Frontal cortex (tissue), 4 donors: ENCODE measurements around the gene SMOC2. TPM values are rescaled to one million over a fixed set of nuclear protein-coding genes. Genes with fewer than 3 reads are reported as not detected.
"Not testable (repeated sequence)": the region's sequence is repeated elsewhere in the genome, so short reads cannot be mapped to it uniquely, and the experiment has no call there.

Experiments
- DNase-seq, 2 donors: peaks; one replicate each; pipeline ENCODE4 v3.0.0; 2012; ENCODE audit warnings: low spot score in 2 of 2
- FAIRE-seq: peaks from 2 replicates; lab custom pipeline; 2012; peaks lifted over from hg19 to GRCh38; lab: Jason Lieb, UNC
- total RNA-seq: library from RNA; depleted of rRNA; stranded (reverse); fragments of >200 nt; gene quantifications from one replicate; pipeline ENCODE4 v1.2.3, GENCODE V29; 2014
- donor health status: control.
- donor health status: control.
- donor health status: control.

Gene SMOC2
- total RNA-seq, 1 donor from 2014 or later = 4.9 TPM

DNA sequence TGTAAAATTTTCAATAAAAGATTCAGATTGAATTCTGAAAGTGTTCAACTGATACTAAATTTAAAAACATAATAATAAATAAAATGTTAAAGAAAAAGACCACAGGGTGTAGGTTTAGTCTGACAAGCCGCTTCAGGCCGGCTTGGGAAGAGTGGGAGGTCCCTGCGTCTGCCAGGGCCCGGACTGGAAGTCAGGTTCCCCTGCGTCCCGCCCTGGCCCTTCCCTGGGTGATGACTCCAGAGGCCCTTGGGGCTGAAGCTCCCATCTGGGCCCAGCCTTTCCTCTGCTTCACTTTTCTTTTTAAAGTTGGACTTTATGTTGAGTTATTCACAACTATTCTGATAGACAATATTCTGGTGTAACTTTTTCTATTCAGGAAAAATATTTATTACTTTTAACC is 93.3 kb downstream of the SMOC2 start:
- FAIRE-seq = no peak
- no peak for DNase-seq

DNA sequence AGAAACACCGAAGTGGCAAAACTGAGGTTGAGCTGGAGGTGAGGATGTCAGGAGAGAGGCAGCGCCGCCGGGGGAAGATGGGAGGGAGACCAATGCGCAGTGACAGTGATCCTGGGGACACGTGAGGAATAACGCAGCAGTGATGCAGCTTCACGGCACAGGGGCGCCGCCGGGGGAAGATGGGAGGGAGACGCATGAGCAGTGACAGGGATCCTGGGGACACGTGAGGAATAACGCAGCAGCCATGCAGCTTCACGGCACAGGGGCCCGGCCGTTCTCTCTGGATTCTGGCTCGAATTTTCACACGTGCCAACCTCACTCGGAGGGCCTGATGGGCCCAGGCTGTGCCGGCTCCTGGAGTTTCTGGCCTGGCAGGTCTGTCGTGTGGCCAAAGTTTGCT is 94.7 kb downstream of the SMOC2 start:
- FAIRE-seq (no peak), DNase-seq (no peak)

DNA sequence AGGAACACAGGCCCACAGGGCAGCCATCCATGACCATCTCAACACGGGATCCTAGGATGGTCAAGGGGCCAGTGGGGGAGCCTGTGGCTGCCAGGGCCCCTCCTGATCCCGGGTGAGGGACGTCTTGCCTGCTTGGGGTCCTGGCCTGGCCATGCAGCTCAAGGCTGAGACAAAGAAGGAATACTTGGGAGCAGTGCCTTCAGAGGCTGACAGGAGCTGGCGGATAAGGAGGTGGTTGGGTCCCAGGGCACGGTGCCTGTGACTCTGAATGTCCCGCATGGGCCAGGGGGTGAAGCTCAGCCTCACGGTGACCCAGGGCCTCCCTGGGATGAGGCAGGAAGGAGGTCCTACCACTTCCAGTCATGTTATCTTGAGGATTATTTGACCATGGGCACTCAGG is 95.2 kb downstream of the SMOC2 start:
- FAIRE-seq (no peak), DNase-seq (no peak)

DNA sequence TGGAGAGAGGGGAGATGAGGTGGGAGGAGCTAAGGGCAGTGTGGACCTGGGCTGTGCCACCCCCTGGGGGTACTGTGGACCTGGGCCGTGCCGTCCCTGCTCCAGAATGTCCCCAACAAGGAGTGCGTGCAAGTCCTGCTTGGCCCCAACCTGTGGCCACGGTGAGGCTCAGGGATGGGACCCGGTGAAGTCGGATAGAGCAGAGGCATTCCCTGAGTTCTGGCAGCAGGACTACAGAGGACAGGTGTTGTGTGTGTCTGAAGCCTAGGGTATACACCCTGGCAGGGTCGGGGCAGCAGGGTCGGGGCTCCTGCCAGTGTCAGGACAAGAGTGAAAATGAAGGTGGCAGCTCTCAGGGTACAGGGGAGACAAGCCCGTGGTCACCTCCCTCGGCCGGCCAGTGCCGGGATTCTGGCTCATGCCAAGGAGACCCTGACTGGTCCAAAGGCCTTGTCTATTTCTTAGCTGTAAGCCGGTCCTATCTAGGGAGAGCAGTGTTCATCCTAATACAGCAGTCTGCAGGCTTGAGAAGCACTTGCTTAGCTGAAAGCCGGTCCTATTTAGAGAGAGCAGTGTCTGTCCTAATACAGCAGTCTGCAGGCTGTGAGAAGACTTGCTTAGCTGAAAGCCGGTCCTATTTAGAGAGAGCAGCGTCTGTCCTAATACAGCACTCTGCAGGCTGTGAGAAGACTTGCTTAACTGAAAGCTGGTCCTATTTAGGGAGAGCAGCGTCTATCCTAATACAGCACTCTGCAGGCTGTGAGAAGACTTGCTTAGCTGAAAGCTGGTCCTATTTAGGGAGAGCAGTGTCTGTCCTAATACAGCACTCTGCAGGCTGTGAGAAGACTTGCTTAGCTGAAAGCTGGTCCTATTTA is 95.9 kb downstream of the SMOC2 start:
- DNase-seq = no peak

DNA sequence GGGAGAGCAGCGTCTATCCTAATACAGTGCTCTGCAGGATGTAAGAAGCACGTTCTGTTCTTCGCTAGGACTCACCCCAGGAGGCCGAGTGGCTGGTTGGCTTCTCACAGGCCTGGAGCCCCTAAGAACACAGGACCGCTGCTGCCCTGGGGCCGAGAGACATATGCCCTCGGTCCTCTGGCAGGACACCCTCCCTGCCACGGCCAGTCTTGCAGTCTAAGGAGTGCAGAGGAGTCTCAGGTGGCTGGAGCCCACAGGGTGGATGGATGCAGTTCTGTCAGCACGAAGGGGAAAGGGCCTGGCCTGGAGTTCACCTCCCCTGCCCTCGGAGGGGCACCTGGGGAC is 96.5 kb downstream of the SMOC2 start:
- DNase-seq = no peak
- no peak for FAIRE-seq

More for the DNA sequence above, 95.9 kb downstream of the SMOC2 start:
- no peak for FAIRE-seq

DNA sequence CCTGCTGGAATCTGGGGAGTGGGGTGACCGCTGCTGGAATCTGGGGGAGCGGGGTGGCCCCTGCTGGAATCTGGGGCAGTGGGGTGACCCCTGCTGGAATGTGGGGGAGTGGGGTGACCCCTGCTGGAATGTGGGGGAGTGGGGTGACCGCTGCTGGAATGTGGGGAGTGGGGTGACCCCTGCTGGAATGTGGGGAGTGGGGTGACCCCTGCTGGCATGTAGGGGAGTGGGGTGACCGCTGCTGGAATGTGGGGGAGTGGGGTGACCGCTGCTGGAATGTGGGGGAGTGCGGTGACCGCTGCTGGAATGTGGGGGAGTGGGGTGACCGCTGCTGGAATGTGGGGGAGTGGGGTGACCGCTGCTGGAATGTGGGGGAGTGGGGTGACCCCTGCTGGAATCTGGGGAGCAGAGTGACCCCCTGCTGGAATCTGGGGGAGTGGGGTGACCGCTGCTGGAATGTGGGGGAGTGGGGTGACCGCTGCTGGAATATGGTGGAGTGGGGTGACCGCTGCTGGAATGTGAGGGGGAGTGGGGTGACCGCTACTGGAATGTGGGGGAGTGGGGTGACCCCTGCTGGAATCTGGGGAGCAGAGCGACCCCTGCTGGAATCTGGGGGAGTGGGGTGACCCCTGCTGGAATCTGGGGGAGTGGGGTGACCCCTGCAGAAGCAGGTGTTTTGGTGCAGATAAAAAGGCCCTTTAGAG is 97.4 kb downstream of the SMOC2 start:
- FAIRE-seq, DNase-seq: not testable (repeated sequence)

DNA sequence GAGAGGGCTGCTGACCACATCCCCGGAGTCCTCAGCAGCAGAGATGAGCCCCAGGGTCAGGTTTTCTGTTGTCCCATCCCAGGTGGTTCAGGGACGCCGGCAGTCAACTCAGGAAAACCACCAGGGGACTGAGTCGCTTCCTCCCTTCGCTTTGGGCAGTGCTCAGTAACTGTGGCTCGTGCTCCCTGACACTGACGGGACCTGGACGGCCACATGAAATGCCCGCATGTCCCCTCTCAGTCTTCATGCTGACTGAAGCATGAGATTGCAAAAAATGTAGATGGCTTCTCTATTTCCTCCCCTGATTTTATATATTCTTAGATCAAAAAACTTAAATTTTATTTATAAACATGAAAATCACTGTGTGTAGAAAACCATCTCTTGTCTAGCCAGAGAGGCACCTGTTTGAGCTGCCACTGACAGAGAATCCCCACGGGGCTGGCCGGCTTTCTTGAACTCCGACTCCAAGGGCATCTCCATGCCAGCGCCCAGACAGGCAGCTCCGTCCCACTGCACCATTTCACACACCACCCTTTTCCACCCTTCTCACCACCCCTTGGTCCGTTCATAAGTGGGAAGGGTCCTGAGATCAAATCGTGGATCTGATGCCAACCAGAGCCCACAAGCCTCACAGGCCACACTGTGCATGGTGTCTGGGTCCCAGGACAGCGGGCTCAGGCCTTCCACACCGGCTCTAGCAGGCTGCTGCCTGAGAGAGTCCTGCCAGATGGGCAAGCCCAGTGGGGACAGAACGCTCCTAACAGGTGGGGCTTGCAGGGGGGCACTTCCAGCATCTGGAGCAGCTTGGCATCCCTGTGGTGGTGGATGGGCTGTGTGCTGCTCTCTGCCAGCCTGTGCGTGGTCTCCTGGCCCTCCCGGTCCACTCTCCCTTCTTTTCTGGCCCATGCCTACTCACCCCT is 98.2 kb downstream of the SMOC2 start:
- DNase-seq (no peak), FAIRE-seq (no peak)

DNA sequence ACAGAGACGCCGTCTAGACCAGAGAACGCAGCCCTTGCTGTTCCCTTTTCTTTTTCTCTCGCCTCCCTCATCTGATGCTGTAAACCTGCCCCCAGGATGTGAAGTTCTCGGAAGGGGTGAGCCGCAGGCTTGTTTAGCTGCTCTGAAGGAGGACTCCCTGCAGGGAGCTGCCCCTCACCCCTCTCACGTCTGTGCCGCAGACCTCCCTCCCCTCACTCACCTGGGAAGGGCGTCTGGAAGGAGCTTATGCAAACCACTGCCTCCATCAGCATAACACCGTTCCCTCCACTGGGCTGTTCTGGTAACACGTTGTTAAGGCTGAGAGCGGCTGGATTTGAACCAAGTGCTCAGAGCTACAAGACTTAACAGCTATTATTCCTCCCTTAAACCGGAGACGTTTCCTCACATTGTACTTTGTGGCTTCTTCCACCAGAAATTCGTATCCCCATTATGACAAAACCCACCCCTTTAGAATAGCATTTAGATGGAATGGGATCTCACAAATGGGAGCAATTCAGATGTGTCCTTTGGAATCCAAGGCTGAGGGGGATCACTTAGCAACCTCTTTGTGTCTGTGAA is 99.8 kb downstream of the SMOC2 start:
- FAIRE-seq = no peak
- DNase-seq = no peak

DNA sequence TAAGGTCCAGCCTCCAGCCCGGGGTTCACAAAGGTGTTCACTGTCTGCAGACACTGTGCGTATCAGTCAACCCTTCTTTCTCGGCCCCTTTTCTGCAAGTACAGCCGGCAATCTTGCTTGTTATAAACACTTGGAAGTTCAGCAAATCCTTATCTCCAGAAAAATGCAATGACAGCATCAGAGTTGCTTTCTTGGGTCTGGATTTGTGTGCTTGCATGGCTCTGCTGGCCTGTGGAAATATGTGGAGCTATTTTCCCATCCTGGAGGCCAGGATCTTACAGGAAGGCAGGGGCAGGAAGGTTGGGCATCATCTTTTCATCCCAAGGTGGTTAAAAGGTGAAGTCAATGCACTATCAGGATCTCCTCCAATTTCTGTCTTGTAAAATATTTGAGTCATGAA is 100.3 kb downstream of the SMOC2 start:
- FAIRE-seq (no peak), DNase-seq (no peak)

DNA sequence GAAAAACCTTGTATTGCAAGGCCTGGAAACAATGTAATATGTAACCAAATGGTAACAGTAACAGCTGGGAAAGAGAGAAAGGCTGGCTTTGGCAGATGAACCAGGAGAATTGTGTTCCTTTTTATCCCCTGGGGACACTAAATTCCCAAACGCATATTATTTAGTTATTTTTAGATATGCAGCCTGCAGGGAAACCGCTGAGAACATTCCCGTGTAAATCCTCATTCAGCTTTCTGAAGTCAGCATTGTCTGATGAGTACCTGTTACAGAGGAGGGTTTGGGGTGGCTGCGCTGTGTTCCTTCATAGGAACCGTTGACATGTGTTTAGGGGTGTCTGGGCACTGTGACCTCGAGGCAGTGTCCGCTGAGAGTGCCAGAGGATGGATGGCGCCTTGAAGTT is 101.3 kb downstream of the SMOC2 start:
- no peak for DNase-seq
- no peak for FAIRE-seq

DNA sequence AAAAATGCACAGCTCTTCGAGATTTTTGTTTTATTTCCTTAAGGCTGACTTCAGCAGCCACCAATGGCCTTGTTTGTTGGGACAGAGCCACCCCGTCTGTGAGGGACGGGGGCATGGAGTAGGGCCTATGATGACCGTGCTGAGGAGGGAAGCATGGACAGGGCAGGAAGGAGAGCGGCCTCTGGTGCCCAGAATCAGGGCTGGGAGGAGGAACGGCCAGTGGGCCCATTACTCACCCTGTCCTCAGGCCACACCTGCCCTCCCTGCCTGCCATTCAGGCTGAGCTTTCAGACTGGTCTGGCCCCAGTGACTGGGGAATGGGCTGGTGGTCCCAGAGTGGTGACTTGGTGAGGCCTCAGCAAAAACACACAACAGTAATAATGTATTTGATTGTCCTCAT is 104.4 kb downstream of the SMOC2 start:
- FAIRE-seq = no peak

DNA sequence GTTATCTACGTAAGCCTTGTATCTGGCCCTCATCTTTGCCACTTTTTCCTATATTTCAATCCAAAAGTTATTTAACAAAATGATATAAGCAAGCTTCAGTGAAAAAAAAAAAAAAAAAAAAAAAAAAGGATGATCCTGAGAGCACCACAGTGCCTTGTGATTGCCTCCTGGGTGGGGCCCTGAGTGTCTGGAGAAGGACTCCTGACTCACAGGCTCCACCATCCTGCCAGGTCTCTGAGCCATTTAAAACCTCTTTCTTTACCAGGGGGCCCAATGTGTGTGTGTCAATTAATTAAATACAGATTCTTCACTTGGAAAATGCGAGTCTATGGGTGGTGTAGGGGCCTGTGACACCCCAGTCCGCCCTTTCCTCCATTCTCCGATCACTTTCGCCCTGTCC is 105.2 kb downstream of the SMOC2 start:
- DNase-seq (no peak), FAIRE-seq (no peak)

More for the DNA sequence above, 104.4 kb downstream of the SMOC2 start:
- no peak for DNase-seq

DNA sequence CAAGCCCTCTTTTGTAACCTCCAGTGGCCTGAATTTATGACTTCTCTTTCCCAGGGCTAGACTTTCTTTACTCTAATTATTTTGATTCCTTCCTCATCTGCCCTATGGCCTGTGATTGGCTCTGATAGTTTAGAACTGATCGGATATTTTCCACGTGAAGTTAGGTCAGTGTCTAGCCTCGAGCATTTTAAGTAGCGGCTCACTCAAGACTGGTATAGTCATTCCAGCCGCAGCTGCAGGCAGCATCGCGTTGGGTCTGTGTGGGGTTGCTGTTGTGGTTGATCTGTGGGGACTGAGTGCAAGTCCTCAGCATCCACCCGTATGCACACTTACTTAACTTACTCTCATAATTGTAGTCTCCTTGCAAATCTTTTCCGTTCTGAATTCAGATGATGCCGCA is 105.7 kb downstream of the SMOC2 start:
- FAIRE-seq = no peak
- DNase-seq = no peak

DNA sequence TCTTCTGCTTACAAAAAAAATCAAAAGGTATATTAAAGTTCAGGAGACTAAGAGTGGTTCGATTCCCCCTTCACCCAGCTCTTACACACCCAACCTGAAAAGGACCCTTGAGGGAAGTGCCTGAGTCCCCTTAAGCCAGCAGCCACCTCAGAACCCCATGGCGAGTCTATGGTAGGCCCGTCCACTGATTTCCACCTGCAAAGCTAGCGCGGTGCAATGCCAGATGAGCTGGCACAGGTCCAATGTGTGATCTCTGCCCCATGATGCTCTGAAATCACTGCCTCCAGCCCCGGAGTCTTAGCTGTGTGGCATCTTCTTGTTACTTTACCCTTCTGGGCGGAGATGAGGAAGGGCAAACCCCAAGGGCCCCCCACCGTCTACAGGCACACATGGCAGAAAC is 109.3 kb downstream of the SMOC2 start:
- no peak for DNase-seq

DNA sequence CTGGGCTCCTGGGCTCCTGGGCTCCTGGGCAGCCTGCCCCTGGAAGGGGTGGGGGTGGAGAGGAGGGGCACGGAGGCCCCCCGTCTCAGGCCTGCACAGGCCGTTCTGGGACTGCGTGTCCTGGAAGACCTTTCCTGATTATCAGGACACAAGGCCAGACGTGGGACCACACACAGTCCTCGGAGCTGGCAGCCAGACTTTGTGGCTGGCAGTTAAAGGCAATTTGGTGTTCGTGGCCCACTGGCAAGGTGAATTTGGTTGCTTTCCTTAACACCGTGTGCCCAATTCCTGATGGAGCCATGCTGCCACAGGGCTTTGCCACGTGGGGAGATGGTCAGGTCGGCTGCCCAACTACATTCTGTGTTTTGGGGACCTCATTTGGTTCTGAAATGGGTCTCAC is 113.5 kb downstream of the SMOC2 start:
- DNase-seq (no peak), FAIRE-seq (no peak)

More for the DNA sequence above, 109.3 kb downstream of the SMOC2 start:
- no peak for FAIRE-seq

DNA sequence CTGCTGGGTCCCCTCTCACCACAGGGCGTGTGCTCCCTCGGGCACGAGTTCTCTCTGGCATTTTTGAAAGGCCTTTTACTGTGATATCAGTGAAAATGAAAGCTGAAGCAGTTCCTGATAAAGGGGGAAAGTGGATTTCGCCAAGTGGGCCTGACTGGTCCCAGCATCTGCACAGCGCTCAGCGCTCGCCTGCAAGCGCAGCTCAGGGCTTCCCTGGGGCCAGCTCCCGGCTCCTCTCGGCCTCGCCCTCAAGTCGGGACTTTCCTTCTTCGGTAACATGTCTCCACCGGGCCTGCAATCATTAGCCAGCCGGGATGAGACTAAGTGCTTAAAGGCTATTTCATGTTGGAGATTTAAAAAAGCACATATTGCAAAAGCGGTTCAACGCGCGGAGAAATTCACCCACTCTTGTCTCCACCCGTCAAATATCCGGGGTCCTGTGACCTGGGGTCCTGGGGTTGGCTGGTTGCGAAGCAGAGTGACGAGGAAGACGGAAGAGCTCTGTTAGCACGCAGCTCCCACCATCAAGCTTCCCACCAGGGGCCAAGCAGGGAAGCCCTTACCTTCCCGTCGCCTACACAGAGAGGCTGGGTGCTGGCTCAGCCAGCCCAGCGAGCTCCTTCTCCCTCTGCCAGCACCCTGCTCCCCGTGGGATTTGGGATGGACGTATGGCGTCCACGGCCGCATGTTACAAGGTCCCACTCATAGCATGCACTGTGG is 114.1 kb downstream of the SMOC2 start:
- no peak for FAIRE-seq
- DNase-seq = no peak

DNA sequence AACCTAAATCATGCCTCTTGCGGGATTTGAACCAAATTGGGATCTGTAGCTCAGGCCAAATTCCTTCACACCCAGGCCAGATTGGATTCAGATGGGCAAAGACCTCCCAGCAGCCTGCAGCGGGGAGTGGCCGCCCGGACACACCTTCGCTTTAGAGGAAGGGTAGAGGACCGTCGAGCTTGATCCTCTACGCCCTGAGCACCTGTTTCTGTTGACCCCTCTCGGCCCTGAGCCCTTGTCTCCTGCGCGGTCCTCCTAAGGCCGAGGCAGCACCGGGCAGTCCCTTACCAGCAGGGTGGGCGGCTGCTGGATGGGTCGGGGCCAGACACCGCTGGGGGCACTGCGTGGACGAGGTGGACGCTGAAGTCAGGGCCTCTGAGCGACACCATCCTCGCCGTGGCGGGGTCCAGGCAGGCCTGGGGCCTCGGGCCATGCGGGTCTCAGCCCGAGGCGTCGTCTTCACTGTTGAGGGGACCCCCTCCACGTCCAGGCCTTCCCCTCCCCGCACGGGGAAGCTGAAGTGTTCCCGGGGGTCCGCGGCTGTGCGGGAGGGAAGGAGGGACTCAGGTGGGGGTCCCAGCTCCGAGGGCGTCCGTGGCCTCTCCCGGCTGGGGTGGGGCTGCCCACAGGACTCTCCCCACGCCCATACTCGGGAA is 114.8 kb downstream of the SMOC2 start:
- no peak for FAIRE-seq
- no peak for DNase-seq

DNA sequence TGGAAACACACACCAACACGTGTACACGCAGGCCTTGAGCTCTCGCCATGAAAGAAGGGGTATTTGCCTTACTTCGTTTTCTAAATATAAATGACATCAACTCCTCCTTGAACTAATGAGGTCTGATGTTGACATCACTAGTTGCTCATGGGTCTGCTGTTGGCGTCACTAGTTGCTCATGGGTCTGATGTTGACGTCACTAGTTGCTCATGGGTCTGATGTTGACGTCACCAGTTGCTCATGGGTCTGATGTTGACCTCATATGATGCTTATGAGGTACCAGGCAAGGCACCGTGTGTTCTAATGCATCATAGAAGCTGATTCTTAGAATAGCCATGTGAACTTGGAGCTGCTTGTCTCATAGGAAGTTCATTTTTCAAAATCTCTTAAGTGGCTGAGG is 116.5 kb downstream of the SMOC2 start:
- DNase-seq (no peak), FAIRE-seq (no peak)

DNA sequence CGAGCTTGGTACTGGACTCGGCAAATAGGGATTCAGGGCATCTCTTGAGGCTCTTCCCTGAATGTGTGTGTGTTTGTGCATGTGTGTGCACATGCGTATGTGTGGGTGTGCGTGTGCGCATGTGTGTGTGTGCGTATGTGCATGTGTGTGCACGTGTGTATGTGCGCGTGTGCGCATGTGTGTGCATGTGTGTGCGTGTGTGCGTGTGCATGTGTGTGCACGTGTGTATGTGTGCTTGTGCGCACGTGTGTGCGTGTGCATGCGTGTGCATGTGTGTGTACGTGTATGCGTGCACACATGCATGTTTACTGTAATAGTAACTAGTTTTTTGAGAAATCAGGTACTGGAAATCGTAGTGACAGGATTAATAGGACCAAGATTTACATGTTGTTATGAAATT is 117.7 kb downstream of the SMOC2 start:
- FAIRE-seq (no peak), DNase-seq (no peak)
